NCI-H128 (cell line): ENCODE data around the gene MCF2L.
"Not testable (repeated sequence)": the region's sequence is repeated elsewhere in the genome, so short reads cannot be mapped to it uniquely, and the experiment has no call there.

Experiments used
- DNase-seq: peaks from one replicate; lab custom pipeline; 2025; ENCODE audit not compliant: unreplicated experiment; lab: John Stamatoyannopoulos, UW

MCF2L gene

DNA sequence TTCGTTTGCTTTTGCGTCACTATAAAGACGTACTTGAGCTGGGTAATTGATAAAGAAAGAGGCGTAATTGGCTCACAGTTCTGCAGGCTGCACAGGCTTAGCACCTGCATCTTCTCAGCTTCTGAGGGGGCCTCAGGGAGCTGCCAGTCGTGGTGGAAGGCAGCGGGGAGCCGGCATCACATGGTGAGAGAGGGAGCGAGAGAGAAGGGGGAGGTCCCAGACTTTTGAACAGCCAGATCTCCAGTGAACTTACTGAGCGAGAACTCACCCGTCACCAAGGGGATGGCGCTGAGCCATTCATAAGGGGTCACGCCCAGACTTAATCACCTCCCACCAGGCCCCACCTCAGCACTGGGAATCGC, 77.8 kb downstream of the MCF2L start:
- DNase-seq = no peak

DNA sequence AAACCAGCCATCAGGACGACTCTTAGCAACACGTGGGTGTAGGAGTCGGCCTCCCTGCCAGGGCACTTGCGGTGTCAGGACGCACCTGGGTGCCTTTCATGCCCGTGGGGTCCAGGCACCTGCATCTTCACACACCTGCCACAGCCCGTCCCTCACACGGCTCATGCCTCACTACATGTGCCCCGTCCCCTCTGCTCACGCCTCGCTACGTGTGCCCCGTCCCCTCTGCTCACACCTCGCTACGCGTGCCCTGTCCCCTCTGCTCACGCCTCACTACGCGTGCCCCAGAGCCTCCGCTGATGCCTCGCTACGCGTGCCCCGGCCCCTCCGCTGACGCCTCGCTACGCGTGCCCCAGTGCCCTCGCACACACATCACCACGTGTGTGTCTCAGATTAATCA, 78.6 kb downstream of the MCF2L start:
- DNase-seq = no peak

DNA sequence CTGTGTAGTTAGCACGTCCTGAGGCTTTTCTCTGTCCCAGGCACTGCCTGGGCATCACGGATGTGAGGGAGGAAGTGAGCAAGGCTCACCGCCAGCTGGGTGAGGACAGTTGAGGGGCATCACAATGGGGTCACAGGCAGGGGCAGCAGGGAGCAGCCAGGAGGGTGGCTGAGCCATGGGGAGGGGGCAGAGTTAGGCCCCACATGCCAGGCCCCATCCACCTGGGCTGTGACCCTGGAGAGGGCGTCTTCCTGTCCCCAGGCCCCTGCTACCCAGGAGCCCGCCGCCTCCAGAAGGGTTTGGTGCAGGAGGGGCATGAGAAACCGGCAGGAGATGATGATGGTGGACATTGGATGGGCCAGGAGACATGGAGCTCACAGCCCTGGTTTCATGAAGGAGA, 79.8 kb downstream of the MCF2L start:
- DNase-seq = no peak

DNA sequence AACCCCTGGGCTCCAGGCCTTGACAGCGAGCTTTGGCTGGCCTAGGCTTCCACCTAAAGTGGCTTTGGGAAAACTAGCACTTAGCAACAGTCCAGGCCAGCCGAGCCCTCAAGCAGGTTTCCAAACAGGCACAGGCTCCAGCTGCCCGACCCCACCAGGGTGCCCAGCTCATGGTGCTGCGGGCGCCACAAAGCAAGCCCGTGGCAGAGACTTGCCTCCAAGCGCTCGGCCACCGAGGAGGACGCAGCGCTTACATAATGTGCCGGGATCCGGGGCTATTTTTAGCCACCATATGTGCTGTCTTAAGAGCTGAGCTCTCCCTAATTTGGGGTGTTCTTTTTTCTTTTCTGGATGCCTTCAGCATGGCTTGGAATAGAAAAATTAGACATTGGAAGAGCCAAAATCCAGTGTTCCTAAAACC, 80.5 kb downstream of the MCF2L start:
- DNase-seq = no peak

DNA sequence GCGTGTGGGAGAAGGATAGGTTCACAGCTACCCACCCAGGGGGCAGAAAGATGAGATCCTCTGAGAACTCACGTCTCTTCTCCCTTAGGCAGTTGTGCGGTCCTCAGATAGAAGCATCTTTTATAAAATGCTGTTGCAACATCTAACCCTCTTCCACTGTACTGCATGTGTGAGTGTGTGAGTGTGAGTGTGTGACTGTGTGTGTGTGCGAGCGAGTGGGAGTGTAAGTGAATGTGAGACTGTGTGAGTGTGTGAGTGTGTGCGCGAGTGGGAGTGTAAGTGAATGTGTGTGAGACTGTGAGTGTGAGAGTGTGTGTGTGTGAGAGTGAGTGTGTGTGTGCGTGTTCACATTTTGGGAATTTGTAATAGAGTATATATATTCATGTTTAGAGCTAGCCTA, 81.0 kb downstream of the MCF2L start:
- no peak for DNase-seq

DNA sequence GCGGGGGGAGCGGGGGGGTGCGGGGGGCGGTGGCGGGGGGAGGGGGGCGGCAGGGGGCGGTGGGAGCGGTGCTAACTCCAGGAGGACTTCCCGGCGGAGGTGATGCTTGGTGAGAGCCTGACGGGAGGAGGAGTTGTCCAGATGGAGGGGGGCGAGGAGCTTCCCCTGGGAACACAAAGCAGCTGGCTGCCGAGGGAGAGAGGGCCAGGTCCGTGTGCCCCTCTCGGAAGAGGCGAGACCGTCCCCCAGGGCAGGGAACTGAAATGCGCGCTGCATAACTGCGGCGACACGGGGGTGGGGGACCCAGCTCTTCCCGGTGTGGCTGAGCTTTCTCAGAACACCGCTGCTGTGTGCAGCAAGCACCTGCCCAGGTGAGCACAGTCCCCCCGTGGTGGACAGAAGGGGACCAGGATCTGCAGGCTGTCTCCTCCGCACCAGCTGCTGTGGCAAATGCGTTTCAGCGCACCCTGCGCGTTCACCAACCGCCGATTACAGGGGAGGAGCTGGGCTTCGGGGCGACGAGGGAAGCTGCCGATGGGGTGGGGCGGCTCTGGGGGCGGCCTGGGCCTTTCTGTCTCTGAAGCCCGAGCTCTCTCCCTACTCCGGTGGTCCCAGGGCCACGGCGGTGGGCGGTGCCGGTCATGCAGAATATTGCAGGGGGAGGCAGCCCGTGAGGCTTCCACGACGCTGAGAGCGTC, 81.9 kb downstream of the MCF2L start:
- no peak for DNase-seq

DNA sequence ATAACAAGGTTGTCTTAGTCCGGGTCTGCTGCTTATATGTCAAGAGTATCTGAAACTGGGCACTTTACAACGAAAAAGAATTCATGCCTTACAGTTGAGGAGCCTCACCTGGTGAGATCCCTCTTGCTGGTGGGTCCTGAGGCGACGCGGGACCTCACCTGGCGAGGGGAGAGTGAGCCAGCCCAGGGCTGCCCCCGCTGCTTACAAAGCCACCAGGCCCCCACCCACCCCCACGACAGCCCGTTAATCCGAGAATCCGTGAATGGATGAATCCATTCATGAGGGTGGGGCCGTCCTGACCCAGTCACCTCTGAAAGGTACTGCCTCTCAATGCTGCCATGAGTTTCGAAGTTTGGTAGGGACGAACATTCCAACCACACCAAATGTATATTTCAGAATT, 82.6 kb downstream of the MCF2L start:
- DNase-seq = no peak

DNA sequence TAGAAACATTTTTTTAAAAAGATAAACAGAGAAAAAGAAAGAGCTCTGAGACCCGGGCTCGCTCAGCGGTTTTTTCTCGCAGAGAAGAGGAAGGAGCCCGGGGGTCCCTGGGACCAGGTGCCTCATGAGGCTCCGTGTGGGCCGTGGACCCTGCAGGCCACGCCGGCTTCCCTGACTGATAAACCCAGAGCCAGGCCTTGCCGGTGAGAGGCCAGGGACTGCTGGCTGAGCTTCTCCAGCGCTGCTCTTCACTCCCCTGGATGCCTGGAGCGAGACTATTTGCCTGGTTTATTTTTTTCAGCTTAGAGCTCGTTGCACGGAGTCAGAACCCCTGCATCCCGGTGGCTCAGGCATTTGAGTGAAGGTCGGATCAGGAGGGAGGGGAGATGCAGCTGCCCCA, 83.2 kb downstream of the MCF2L start:
- no peak for DNase-seq

DNA sequence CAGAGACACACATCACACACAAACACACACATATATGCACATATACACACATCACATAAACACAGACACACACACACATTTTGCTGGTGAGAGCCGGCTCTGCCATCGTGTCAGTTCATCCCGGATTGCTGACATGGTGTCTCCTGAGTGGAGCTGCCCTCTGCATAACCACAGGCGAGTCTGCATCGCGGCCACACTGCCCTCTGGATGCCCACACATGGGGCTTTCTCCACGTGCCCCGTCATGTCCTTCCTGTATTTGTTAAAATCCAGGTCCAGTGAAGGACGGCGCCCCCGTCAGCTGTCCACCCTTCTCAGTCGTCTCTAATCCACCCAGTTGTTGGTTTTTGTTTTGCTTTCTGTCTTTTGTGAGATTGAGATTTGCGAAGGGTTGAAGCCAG, 84.0 kb downstream of the MCF2L start:
- DNase-seq = no peak

DNA sequence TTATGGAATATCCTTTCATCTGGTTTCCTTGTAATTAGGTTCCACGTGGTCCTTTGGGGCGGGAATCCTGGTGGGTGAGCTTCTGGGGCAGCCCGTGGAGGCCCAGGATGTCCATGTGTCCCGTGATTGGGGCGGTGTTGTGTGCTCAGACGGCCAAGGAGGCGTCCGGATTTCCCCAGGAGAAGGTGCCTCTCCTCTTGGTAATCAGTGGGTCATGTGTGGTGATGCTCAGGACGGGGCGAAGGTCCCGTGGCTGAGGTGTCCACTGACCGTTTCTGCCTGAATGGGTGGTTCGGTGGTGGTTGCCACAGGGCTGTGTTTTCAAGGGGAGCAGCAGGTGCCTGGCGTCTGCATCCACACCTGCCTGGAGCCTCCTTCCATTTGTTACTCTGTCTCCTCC, 84.4 kb downstream of the MCF2L start:
- DNase-seq = no peak

DNA sequence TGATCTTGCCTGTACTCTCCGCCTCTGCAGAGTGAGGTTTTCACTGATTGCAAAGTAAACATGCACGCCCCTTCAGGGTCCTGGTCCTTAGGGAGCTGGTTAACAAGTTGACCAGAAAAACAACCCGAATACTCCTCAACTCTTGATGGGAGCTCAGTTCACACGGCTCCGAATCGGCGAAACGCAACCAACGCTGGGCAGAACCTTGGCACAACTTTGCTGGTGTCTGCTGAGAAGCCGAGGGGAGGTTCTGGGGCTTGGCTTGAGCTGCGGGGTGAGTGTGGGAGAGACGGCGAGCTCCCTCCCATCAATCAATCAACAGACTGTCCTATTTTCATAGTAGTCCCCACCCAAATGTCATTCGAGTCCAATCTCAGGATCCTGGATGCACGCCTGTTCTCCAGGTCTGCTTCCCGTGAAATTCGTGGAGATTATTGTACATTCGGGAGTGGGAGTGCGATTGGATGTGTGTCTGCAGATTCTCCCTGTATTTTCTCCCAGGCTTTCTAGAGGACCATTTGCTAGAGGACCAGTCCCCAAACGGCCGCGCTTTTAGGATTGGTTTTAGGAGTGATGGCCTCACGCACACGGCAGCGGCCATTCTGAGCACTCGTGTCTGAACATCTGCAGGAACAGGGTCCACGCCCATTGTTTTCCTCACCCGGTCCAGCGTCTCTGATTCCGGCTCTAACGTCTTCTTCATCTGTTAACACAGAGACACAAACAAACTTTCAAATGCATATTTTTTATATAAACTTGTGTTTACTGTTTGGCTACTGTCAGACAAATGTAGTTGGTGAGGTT, 85.0 kb downstream of the MCF2L start:
- DNase-seq = no peak

DNA sequence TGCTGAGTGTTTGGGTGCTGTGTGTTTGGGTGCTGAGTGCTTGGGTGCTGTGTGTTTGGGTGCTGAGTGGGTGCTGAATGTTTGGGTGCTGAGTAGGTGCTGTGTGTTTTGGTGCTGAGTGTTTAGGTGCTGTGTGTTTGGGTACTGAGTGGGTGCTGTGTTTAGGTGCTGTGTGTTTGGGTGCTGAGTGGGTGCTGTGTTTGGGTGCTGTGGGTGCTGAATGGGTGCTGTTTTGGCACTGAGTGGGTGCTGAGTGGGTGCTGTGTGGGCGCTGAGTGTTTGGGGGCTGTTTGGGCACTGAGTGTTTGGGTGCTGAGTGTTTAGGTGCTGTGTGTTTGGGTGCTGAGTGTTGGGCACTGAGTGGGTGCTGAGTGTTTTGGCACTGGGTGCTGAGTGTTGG, 88.1 kb downstream of the MCF2L start:
- DNase-seq = no peak

DNA sequence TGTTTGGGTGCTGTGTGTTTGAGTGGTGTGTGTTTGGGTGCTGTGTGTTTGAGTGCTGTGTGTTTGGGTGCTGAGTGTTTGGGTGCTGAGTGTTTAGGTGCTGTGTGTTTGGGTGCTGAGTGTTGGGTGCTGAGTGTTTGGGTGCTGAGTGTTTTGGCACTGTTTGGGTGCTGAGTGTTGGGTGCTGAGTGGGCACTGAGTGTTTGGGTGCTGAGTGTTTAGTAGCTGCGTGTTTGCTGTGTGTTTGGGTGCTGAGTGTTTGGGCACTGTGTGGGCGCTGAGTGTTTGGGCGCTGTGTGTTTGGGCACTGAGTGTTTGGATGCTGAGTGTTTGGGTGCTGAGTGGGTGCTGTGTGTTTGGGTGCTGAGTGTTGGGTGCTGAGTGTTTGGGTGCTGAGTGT, 88.5 kb downstream of the MCF2L start:
- DNase-seq = not testable (repeated sequence)

DNA sequence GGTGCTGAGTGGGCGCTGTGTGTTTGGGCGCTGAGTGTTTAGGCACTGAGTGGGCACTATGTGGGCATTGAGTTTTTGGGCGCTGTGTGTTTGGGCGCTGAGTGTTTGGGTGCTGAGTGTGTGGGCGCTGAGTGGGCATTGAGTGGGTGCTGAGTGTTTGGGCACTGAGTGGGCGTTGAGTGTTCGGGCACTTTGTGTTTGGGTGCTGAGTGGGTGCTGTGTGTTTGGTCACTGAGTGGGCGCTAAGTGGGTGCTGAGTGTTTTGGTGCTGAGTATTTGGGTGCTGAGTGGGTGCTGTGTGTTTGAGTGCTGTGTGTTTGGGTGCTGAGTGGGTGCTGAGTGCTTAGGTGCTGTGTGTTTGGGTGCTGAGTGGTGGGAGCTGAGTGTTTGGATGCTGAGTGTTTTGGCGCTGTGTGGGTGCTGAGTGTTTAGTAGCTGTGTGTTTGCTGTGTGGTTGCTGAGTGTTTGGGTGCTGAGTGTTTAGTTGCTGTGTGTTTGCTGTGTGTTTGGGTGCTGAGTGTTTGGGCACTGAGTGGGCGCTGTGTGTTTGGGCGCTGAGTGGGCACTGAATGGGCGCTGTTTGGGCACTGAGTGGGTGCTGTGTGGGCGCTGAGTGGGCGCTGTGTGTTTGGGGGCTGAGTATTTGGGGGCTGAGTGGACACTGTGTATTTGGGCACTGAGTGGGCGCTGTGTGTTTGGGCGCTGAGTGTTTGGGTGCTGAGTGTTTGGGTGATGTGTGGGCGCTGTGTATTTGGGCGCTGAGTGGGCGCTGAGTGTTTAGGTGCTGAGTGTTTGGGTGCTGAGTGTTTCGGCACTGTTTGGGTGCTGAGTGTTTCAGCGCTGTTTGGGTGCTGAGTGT, 89.3 kb downstream of the MCF2L start:
- DNase-seq = no peak

DNA sequence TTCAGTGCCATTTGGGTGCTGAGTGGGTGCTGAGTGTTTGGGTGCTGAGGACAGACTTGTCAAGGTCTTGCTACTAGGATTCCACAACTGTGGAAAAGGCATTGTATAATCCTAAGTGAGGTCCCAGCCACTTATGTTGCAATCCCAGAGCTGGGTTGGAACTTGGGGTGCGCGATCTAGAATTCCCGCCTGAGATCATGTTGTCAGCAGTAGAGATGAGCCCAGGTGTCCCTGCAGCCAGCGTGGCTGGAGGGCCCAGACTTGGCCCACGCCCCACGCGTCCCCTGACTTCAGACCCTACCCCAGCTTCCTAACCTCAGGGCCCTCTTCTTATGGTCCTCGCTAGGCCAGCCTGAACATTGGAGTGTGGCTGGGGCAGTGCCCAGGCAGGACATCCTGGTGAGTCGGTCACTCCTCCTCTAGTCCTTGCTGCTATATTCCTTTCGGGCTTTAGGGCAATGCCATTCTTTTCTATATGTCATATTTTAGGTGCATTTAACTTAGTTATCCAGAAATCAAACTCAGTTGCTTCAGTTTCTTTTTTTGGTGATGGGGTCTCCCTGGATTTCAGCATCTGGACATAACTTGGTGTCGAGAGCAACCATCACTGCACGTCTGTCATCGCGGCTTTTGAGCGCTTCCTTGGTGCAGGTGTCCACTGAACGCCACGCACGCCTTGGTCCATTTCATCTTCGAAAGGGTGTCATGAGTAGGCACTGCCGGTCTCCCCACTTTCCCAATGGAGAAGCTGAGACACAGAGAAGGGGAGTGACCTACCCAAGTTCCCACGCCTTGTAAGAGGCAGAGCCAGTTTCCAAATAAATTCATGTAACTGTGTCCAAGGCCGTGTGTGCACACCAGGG, 90.2 kb downstream of the MCF2L start:
- DNase-seq = no peak

DNA sequence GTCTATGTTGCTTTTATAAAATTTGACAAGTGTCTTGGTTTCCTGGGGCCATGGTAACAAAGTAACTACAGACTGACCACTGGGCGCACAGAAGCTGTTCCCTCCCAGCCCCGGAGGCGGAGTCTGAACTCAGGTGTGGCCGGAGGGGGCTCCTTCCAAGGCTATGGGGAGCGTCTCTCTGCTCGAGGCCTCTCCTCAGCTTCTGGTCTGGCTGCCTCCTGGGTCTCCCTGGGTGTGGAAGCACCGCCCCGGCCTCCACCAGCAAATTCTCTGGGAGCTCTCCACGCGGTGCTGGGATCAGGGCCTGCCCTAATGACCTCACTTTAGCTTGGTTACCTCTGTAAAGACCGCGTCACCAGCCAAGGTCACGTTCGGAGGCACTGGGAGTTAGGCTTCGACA, 90.9 kb downstream of the MCF2L start:
- DNase-seq = no peak

DNA sequence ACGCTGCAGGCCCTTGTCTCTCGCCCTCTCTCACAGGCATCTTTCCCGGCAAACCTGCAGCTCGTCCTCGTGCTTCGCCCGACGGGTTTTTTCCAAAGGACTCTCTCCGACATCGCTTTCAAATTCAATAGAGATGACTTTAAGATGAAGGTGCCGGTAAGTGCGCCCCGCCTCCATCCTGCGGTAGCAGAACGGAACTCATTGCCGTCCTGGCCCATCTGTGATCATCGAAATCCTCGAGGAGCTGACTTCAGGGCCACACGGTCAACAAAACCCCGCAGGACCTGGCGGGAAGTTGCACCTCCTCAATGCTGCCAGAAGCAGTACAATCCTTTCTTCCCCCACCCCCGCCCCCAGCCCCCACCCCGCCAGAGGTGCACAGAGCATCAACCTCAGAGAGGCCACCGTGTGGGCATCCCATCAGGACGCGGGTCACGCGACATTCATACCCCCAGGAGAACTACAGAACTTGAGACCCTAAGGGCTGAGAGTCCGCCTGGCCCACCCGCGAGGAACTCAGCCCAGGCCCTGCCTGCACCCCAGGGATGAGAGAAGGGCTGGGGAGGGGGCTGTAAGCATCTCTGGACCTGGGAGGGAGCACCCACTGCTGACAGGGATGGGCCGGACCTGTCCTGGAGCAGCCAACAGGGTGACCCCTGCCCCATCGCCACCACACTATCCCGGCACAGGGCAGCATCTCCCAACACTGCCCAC, 91.7 kb downstream of the MCF2L start:
- no peak for DNase-seq

DNA sequence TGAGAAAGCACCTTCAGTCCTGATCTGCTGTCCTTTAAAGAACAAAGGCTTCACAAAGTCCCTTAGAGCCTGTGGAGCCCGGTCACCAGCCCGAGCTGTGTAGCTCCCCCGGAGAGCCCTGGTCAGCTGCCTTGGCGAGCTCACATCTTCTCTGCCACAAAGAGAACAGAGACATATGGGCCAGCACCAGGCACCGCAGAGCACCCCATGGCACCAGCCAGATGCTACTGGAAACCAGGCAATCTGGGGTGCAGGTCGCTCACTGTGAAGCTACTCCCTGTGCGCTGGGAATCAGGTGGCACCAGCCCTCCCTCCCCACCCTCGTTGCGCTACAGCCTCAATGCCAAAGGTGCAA, 92.2 kb downstream of the MCF2L start:
- DNase-seq = no peak

DNA sequence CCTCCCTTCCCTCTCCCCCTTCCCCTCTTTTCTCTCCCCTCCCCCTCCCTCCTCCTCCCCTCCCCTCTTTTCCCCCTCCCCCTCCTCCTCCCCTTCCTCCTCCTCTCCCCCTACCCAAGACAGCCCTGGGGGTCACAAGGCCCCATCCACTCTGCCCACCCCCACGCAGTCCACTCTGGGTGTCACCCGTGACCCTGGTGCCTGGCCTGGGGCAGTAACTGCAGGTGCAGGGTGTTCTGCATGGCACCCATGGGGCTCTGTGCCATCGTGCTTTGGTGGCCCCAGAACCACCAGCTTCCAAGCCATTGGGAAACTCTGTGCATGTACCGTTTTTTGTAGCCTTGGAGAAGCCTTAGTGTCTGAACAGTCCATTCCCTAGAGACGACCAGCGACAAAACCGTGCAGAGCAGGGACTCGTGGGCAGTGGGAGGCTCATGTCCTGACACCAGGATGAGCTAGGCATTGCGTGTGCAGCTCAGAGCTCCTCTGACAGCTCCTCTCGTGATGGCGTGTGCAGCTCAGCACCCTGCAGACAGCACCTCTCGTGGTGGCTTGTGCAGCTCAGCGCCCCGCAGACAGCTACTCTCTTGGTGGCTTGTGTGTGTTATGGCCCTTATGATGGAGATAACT, 92.9 kb downstream of the MCF2L start:
- DNase-seq = no peak

DNA sequence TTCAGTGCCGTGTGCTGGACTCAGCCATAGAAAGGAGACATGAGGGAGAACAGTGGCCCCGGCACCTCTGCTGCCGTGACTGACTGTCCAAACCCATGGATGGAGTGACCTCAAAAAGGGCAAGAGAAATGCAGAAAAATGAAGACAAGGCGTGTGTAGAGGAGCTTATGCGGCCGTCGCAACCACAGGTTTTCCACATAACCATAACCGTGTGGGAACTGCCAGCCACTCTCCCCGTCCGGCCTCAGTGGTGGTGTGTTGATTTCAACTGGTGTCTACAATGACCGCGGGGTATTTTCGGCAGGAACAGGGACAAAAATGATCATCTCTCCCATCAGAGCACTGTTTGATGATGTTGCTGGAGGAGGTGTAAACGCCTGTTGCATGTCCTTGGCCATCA, 93.7 kb downstream of the MCF2L start:
- DNase-seq = no peak
